ENCODE data around the gene PRSS37. TPM values are rescaled to one million over a fixed set of nuclear protein-coding genes. Genes with fewer than 3 reads are reported as not detected.

PRSS37 gene
- total RNA-seq, 4 donors from 2014 or later = not detected

- no peaks in the 10 kb centered on the region for H3K36me3 ChIP-seq
- TF ChIP-seq POLR2A (IDR thresholded peaks at IDR 0.05) (no peak), EP300 (IDR thresholded peaks at IDR 0.05; ENCODE audit: low read depth) (no peak), CTCF (IDR thresholded peaks at IDR 0.05) (no peak), POLR2AphosphoS5 (IDR thresholded peaks at IDR 0.05) (no peak)
- H3K9me3 ChIP-seq = no peaks in the 10 kb centered on the region
- H3K4me1 ChIP-seq = no peaks in the 10 kb centered on the region
- no peak for DNase-seq
- H3K4me3 ChIP-seq = no peak overlapping the region
- H3K27ac ChIP-seq = no peak overlapping the region
- 80% methylated on average over 3 of the region's 3 CpGs; no CpG with 5 or more reads in 1 of the 2 donors for WGBS, 2 donors (ENCODE audit: low coverage in 1 of 2)
- in situ Hi-C loops (cut with MboI; ENCODE audit: low pct_ligation_motif_present in 1 of 4, low pct_unique_long_range_greater_than_20kb in 1 of 4, low sequenced_read_pairs in 3 of 4) (no loop called here), intact Hi-C loops (cut with DNase I; ENCODE audit: low total_unique reads) (no loop called here)
- H3K27me3 ChIP-seq = no peaks in the 10 kb centered on the region
These were observed 36.1 kb upstream of the PRSS37 start for GRCh38 chr7:141877365-141877764.

GRCh38 chr7:141876371-141876770 lies 35.1 kb upstream of the PRSS37 start:
- Histone ChIP-seq H3K36me3 (no peaks in the 10 kb centered on the region), H3K27ac (no peak overlapping the region), H3K9me3 (no peaks in the 10 kb centered on the region), H3K27me3 (no peaks in the 10 kb centered on the region), H3K4me1 (no peaks in the 10 kb centered on the region), H3K4me3 (no peak overlapping the region)
- in situ Hi-C loops (cut with MboI; ENCODE audit: low pct_ligation_motif_present in 1 of 4, low pct_unique_long_range_greater_than_20kb in 1 of 4, low sequenced_read_pairs in 3 of 4) = no loop called here
- DNase-seq = no peak
- 72% methylated on average over 1 of the region's 1 CpG; no CpG with 5 or more reads in 1 of the 2 donors for WGBS, 2 donors (ENCODE audit: low coverage in 1 of 2)
- intact Hi-C loops (cut with DNase I; ENCODE audit: low total_unique reads) = no loop called here
- TF ChIP-seq POLR2AphosphoS5 (IDR thresholded peaks at IDR 0.05) (no peak), EP300 (IDR thresholded peaks at IDR 0.05; ENCODE audit: low read depth) (no peak), CTCF (IDR thresholded peaks at IDR 0.05) (no peak), POLR2A (IDR thresholded peaks at IDR 0.05) (no peak)

- Histone ChIP-seq H3K27me3 (no peaks in the 10 kb centered on the region), H3K4me1 (no peaks in the 10 kb centered on the region), H3K4me3 (no peak overlapping the region), H3K36me3 (no peaks in the 10 kb centered on the region), H3K9me3 (no peaks in the 10 kb centered on the region), H3K27ac (no peak overlapping the region)
- WGBS, 2 donors (ENCODE audit: low coverage in 1 of 2) = 89 to 92% methylated on average over 2 of the region's 2 CpGs
- TF ChIP-seq POLR2A (IDR thresholded peaks at IDR 0.05) (no peak), CTCF (IDR thresholded peaks at IDR 0.05) (no peak), EP300 (IDR thresholded peaks at IDR 0.05; ENCODE audit: low read depth) (no peak), POLR2AphosphoS5 (IDR thresholded peaks at IDR 0.05) (no peak)
- intact Hi-C loops (cut with DNase I; ENCODE audit: low total_unique reads) = no loop called here
- no peak for DNase-seq
- in situ Hi-C loops (cut with MboI; ENCODE audit: low pct_ligation_motif_present in 1 of 4, low pct_unique_long_range_greater_than_20kb in 1 of 4, low sequenced_read_pairs in 3 of 4) = no loop called here
These were observed 34.2 kb upstream of the PRSS37 start for GRCh38 chr7:141875453-141875852.

GRCh38 chr7:141874787-141875186 lies 33.5 kb upstream of the PRSS37 start:
- DNase-seq = no peak
- H3K27ac ChIP-seq = no peak overlapping the region
- 66% methylated on average over 3 of the region's 3 CpGs; no CpG with 5 or more reads in 1 of the 2 donors for WGBS, 2 donors (ENCODE audit: low coverage in 1 of 2)
- H3K27me3 ChIP-seq = no peaks in the 10 kb centered on the region
- intact Hi-C loops (cut with DNase I; ENCODE audit: low total_unique reads) (no loop called here), in situ Hi-C loops (cut with MboI; ENCODE audit: low pct_ligation_motif_present in 1 of 4, low pct_unique_long_range_greater_than_20kb in 1 of 4, low sequenced_read_pairs in 3 of 4) (no loop called here)
- no peaks in the 10 kb centered on the region for H3K4me1 ChIP-seq
- no peaks in the 10 kb centered on the region for H3K36me3 ChIP-seq
- TF ChIP-seq POLR2AphosphoS5 (IDR thresholded peaks at IDR 0.05) (no peak), CTCF (IDR thresholded peaks at IDR 0.05) (no peak), EP300 (IDR thresholded peaks at IDR 0.05; ENCODE audit: low read depth) (no peak), POLR2A (IDR thresholded peaks at IDR 0.05) (no peak)
- H3K4me3 ChIP-seq = no peak overlapping the region
- no peaks in the 10 kb centered on the region for H3K9me3 ChIP-seq
